Left ventricle myocardium inferior (tissue), 1 donor: Measurements from ENCODE around the gene UBR4. TPM values are rescaled to one million over a fixed set of nuclear protein-coding genes. Genes with fewer than 3 reads are reported as not detected.
A peak's percentile ranks its signal among the peaks of the same experiment; 100 is the strongest.

Source experiments
- DNase-seq: peaks from one replicate; pipeline ENCODE4 v3.0.0-alpha.2; 2020
- H3K27ac ChIP-seq: fragments of 200-600 bp; replicated peaks from 2 replicates; pipeline ENCODE4 v1.8.0; 2021
- H3K27me3 ChIP-seq: fragments of 200-600 bp; 2 replicates; pipeline ENCODE4 v1.8.0; 2021; ENCODE audit warnings: low read depth
- H3K36me3 ChIP-seq: fragments of 200-600 bp; 2 replicates; pipeline ENCODE4 v1.8.0; 2021
- H3K4me1 ChIP-seq: fragments of 200-600 bp; 2 replicates; pipeline ENCODE4 v1.8.0; 2021
- H3K4me3 ChIP-seq: fragments of 200-600 bp; 2 replicates; pipeline ENCODE4 v1.8.0; 2021; ENCODE audit warnings: mild to moderate bottlenecking, moderate library complexity
- H3K9me3 ChIP-seq: fragments of 200-600 bp; replicated peaks from 2 replicates; pipeline ENCODE4 v1.8.0; 2021
- intact Hi-C: fragments of 100-400 bp; cut with micrococcal nuclease; formaldehyde crosslinking; loops from one replicate; pipeline ENCODE4 v1.11.0; 2022
- total RNA-seq: library from RNA; stranded (reverse); fragmentation: NEBNext Ultra II Directional; extraction: Animal tissue kit (Norgen Biotek cat#: 25700); gene quantifications from one replicate; pipeline ENCODE4 v1.2.1, GENCODE V29; 2021
- TF ChIP-seq, protein P1 (sequence below): fragments of 200-600 bp; IDR thresholded peaks from 2 replicates; pipeline ENCODE4 v1.8.0; 2021; ENCODE audit warnings: antibody characterized with exemption, mild to moderate bottlenecking, borderline replicate concordance
- donor health status: DM: no; HTN: yes; CAD: no; lungs with severe emphysema.

UBR4 gene
- total RNA-seq, 1 donor from 2014 or later, result 54.3 TPM

DNA sequence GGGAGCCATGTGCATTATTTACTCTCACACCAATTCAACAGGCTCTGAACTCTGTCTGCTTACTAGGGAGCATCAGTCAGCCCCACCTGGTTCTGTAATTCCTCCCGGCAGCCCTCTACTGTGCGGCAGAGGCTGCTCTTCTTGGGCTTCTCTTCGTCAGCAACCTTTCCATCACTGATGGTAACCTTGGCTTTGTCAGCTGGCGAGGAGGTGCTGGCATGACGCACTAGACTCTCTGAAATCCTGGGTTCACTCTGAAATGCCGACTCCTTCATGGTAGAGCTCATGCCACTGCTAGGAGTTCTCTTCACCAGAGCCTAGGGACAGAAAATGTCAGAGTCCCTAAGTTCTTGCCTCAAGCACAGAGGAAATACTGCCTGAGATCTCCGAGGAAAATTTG, 49.2 kb downstream of the UBR4 start:
- H3K4me1 ChIP-seq, result peaks cover 19% of the 10 kb centered on the region
- H3K9me3 ChIP-seq, result no peaks in the 10 kb centered on the region
- H3K4me3 ChIP-seq, result no peak overlapping the region
- no peak for DNase-seq
- TF ChIP-seq, protein P1, sequence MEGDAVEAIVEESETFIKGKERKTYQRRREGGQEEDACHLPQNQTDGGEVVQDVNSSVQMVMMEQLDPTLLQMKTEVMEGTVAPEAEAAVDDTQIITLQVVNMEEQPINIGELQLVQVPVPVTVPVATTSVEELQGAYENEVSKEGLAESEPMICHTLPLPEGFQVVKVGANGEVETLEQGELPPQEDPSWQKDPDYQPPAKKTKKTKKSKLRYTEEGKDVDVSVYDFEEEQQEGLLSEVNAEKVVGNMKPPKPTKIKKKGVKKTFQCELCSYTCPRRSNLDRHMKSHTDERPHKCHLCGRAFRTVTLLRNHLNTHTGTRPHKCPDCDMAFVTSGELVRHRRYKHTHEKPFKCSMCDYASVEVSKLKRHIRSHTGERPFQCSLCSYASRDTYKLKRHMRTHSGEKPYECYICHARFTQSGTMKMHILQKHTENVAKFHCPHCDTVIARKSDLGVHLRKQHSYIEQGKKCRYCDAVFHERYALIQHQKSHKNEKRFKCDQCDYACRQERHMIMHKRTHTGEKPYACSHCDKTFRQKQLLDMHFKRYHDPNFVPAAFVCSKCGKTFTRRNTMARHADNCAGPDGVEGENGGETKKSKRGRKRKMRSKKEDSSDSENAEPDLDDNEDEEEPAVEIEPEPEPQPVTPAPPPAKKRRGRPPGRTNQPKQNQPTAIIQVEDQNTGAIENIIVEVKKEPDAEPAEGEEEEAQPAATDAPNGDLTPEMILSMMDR, result no peak
- H3K36me3 ChIP-seq, result peaks cover 100% of the 10 kb centered on the region
- no peak overlapping the region for H3K27ac ChIP-seq
- H3K27me3 ChIP-seq, result no peaks in the 10 kb centered on the region
- intact Hi-C loops, result no loop called here

DNA sequence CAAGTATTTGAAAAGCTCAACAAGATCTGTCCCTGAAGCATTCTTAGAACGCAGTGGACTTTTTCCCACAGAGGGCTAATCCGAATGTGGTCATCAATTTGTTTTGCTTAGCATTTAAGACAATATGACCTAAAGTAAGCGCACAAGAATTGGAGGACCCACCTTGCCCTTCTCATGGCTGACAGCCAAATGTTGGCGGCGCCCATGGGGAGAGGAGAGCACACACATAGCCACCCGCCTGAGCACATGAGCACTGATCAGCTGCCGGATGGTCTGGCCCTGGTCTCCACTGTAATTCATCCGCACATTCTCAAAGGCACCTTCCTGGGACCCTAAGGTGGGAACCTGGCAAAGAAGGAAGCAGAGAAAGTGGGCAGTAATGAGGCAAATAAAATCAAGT, 52.4 kb downstream of the UBR4 start:
- H3K27me3 ChIP-seq, result no peaks in the 10 kb centered on the region
- intact Hi-C loops, result no loop called here

DNA sequence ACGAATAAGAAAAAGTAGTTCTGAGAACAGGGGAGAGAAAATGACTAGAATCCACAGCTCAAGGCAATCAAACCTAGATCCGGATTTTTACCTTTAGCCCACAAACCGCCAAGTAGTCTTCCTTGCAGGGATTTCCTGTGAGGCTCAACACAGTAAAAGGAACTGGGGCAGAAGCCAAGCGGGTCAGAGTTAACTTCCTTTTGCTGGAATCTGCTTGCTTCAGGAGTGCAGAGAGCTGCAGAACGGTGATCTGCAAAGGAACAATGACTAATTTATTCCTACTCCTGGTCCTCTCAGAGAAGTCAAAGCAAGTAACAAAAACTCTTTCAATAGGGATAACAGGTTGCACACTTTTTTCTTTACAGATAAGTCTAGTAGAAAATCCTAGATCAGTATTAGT, 53.4 kb downstream of the UBR4 start:
- H3K4me3 ChIP-seq, result no peak overlapping the region
- DNase-seq, result peak; percentile 29
- peaks cover 100% of the 10 kb centered on the region for H3K36me3 ChIP-seq
- H3K27ac ChIP-seq, result peak overlapping the region; percentile 66
- TF ChIP-seq, protein P1, result no peak
- intact Hi-C loops, result no loop called here
- peaks cover 37% of the 10 kb centered on the region for H3K4me1 ChIP-seq
- H3K9me3 ChIP-seq, result no peaks in the 10 kb centered on the region
- H3K27me3 ChIP-seq, result no peaks in the 10 kb centered on the region

More for the DNA sequence above, 52.4 kb downstream of the UBR4 start:
- H3K9me3 ChIP-seq, result no peaks in the 10 kb centered on the region
- H3K4me1 ChIP-seq, result peaks cover 31% of the 10 kb centered on the region
- TF ChIP-seq, protein P1, result no peak
- H3K36me3 ChIP-seq, result peaks cover 100% of the 10 kb centered on the region
- no peak for DNase-seq
- H3K27ac ChIP-seq, result peak overlapping the region; percentile 66
- H3K4me3 ChIP-seq, result no peak overlapping the region

DNA sequence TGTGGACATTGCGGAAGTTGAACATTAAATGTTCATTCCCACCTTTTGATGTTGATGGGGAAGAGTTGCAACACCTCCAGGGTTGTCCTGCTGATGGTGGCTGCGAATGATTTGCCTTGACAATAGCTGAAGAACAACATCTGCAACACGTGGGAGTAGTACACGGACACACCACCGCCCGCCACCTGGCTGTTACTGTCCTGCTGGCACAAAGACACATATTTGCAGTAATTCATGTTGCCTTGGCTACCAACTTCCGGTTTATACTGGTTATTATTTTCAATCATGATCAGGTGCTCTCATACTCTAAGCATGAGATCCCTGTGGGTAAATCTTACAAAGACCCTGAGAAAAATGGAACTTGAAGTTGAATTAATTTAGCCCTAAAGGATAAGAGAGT, 55.2 kb downstream of the UBR4 start:
- Histone ChIP-seq H3K27ac (peak overlapping the region; percentile 66), H3K9me3 (no peaks in the 10 kb centered on the region), H3K36me3 (peaks cover 100% of the 10 kb centered on the region), H3K4me3 (no peak overlapping the region), H3K27me3 (no peaks in the 10 kb centered on the region), H3K4me1 (peaks cover 37% of the 10 kb centered on the region)
- TF ChIP-seq, protein P1, result no peak
- intact Hi-C loops, result no loop called here
- DNase-seq, result no peak

DNA sequence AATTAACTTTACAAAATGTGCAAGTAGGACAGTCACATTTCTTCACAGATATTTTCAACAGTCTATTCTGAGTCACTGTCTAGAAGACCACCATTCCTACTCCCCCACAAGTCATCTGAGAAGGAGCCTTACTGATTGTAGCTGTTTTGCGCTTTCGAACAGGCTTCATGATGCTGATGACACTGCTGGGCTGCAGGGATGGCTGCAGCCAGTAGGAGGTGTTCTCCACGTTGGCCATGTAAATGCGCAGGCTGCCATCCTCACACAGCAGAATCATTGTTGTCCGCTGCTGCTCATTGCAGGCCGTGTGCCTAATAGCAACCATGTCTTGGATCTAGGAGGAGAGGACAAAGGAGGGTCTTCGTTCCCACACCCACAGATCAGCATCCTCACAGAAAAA, 56.9 kb downstream of the UBR4 start:
- no peak for DNase-seq
- H3K27ac ChIP-seq, result no peak overlapping the region
- no peak overlapping the region for H3K4me3 ChIP-seq
- peaks cover 100% of the 10 kb centered on the region for H3K36me3 ChIP-seq
- intact Hi-C loops, result no loop called here
- H3K27me3 ChIP-seq, result no peaks in the 10 kb centered on the region
- H3K9me3 ChIP-seq, result no peaks in the 10 kb centered on the region
- peaks cover 37% of the 10 kb centered on the region for H3K4me1 ChIP-seq
- TF ChIP-seq, protein P1, result no peak

DNA sequence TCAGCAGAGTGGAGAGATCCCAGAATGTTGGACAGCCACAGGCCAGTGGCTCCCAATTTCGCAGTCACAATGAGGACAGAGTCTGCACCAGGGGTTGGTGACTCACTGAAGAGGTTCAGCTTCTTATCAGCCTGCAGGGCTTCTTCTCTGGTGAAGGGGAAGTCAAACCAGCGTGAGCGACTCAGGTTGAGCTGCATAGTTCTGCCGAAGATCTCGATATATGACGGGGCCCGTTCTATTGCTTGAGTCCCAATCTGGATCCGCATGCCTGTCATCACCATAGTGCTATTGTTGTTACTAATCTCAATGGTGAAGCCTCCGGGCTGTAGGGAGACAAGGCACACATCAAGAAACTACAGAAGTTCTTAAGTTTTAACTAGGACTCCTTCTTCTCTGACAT, 58.5 kb downstream of the UBR4 start:
- intact Hi-C loops, result no loop called here
- H3K9me3 ChIP-seq, result no peaks in the 10 kb centered on the region
- peaks cover 25% of the 10 kb centered on the region for H3K4me1 ChIP-seq
- no peak overlapping the region for H3K27ac ChIP-seq
- no peaks in the 10 kb centered on the region for H3K27me3 ChIP-seq
- H3K36me3 ChIP-seq, result peaks cover 100% of the 10 kb centered on the region
- H3K4me3 ChIP-seq, result no peak overlapping the region
- TF ChIP-seq, protein P1, result no peak
- no peak for DNase-seq
